Effector memory CD4-positive, alpha-beta T cell (primary cell): ENCODE data around the gene CRK.

ENCODE experiments used
- DNase-seq, 3 donors: peaks; one replicate each; pipeline ENCODE4 v3.0.0-alpha.2; 2020
- H3K27ac ChIP-seq: 2 replicates; pipeline ENCODE4 v1.7.0; 2013; ENCODE audit warnings: mild to moderate bottlenecking, low read length, moderate library complexity; ENCODE audit not compliant: insufficient read depth, poor library complexity, severe bottlenecking
- H3K27me3 ChIP-seq: replicated peaks from 2 replicates; pipeline ENCODE4 v1.7.0; 2013; ENCODE audit warnings: mild to moderate bottlenecking, low read length; ENCODE audit not compliant: insufficient read depth, control insufficient read depth, poor library complexity, severe bottlenecking
- H3K36me3 ChIP-seq: 2 replicates; pipeline ENCODE4 v1.7.0; 2013; ENCODE audit warnings: mild to moderate bottlenecking, low read length, moderate library complexity; ENCODE audit not compliant: control insufficient read depth, insufficient read depth
- H3K4me1 ChIP-seq: 2 replicates; pipeline ENCODE4 v1.7.0; 2013; ENCODE audit warnings: low read length, mild to moderate bottlenecking; ENCODE audit not compliant: control insufficient read depth, insufficient read depth, poor library complexity, severe bottlenecking
- H3K4me3 ChIP-seq: 2 replicates; pipeline ENCODE4 v1.7.0; 2013; ENCODE audit warnings: low read length, low read depth, mild to moderate bottlenecking; ENCODE audit not compliant: insufficient read depth, poor library complexity, severe bottlenecking
- H3K9me3 ChIP-seq: 2 replicates; pipeline ENCODE4 v1.7.0; 2013; ENCODE audit warnings: mild to moderate bottlenecking, low read length, moderate library complexity; ENCODE audit not compliant: control insufficient read depth

Gene CRK

DNA sequence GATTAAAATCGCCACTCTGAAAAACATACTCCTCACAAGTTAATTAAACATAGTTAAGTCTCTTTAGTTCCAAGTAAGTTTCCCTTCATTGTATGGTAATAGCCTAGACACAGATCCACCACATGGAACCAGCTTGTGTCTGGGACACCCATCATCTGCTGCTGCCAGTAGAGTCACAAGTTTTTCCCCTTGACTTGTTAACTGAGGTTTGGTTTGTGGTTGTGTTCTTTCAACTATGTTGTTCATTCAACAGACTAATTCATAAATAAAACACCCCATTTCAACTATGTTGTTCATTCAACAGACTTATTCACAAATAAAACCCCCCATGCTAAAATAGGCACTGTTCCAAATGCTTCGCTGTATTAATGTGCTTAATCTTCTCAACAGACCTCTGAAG is 80.4 kb downstream of the CRK start:
- H3K4me3 ChIP-seq: no peak overlapping the region
- H3K27ac ChIP-seq: peak overlapping the region; percentile 37
- peak in 1 of 3 donors; percentile 9 for DNase-seq
- H3K36me3 ChIP-seq: peaks cover 11% of the 10 kb centered on the region
- no peaks in the 10 kb centered on the region for H3K9me3 ChIP-seq
- no peaks in the 10 kb centered on the region for H3K27me3 ChIP-seq
- H3K4me1 ChIP-seq: peaks cover 63% of the 10 kb centered on the region

DNA sequence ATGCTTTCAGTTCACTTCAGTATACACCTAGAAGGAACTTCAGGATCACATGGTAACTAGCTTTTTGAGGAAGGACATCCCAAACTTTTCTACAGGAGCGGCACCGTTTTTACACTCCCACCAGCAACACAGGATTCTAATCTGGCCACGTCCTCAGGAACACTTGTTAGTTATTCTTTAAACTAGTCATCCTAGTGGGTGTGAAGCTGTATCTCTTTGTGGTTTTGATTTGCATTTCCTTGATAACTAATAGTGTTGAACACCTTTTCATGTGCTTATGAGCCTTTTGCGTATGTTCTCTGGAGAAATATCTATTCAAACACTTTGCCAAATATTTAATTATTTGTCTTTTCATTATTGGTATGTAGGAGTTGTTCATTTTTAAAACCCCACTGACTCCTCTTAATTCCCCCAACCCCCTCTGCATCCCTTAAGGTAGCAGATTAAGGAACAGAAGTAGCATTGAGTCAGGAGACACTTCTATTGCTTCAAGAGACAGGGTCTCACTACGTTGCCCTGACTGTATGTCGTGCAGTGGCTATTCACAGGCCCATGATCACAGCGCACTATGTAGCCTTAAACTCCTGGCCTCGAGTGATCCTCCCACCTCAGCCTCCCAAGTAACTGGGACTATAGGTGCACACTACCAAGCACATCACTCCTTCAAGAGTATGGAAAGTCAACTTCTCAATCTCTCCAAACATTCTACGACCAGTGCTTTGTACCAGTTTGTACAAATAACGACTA is 81.4 kb downstream of the CRK start:
- Histone ChIP-seq H3K27ac (peak overlapping the region; percentile 37), H3K9me3 (no peaks in the 10 kb centered on the region), H3K4me3 (no peak overlapping the region), H3K36me3 (peaks cover 11% of the 10 kb centered on the region), H3K4me1 (peaks cover 55% of the 10 kb centered on the region), H3K27me3 (no peaks in the 10 kb centered on the region)
- DNase-seq: no peak

DNA sequence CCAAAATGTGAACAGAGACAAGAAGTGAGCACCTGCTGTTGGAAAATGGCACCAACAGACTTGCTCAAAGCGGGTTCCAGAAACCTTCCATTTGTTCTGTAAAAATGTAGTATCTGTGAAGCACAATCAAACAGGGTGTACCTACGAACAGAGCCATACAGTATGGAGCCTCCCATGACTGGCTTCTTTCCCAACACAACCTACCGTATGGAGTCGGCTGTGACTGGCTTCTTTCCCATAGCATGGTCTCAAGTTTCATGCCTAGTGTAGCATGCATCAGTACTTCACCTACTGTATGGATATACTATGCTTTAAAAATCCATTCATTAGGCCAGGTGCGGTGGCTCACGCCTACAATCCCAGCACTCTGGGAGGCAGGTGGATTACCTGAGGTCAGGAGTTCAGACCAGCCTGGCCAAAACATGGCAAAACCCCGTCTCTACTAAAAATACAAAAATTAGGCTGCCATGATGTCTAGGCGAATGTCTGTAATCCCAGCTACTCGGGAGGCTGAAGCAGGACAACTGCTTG is 82.3 kb downstream of the CRK start:
- H3K36me3 ChIP-seq: peaks cover 11% of the 10 kb centered on the region
- DNase-seq: no peak
- H3K27me3 ChIP-seq: no peaks in the 10 kb centered on the region
- peaks cover 48% of the 10 kb centered on the region for H3K4me1 ChIP-seq
- peak overlapping the region; percentile 14 for H3K27ac ChIP-seq
- no peak overlapping the region for H3K4me3 ChIP-seq
- no peaks in the 10 kb centered on the region for H3K9me3 ChIP-seq

DNA sequence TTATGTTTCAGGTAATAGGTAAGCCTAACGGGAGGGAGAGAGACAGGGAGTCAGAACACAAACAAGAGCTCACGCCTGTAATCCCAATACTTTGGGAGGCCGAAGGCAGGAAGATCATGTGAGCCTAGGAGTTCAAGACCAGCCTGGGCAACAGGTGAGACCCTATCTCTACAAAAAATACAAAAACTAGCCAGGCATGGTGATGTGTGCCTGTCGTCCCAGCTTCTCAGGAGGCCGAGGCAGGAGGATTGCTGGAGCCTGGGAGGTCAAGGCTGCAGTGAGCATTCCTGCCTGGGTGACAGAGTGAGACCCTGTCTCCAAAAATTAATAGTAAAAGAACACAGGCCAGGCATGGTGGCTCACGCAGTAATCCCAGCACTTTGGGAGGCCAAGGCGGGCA is 83.4 kb downstream of the CRK start:
- H3K4me1 ChIP-seq: peaks cover 39% of the 10 kb centered on the region
- peaks cover 11% of the 10 kb centered on the region for H3K36me3 ChIP-seq
- no peak overlapping the region for H3K4me3 ChIP-seq
- no peak for DNase-seq
- no peaks in the 10 kb centered on the region for H3K27me3 ChIP-seq
- H3K9me3 ChIP-seq: no peaks in the 10 kb centered on the region
- no peak overlapping the region for H3K27ac ChIP-seq

DNA sequence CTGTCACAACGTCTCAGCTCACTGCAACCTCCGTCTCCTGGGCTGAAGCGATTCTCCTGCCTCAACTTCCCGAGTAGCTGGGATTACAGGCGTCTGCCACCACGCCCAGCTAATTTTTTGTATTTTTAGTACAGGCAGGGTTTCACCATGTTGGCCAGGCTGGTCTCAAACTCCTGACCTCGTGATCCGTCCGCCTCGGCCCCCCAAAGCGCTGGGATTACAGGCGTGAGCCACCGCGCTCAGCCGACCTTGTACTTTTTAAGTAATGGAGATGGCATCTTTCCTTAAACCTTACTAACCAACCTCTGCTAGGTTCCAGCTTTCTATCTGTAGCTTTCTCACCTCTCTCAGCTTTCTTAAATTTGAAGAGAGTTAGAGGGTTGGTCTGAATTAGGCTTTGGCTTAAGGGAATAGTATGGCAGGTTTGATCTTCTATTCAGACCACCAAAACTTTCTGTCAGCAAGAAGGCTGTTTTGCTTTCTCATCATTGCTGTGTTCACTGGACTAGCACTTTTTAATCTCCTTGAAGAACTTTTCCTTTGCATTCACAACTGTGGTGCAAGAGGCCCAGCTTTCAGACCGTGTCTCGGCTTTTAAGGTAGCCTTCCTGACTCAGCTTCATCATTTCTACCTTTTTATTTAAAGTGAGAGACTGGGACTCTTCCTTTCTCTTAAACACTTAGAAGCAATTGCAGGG is 84.0 kb downstream of the CRK start:
- no peak overlapping the region for H3K27ac ChIP-seq

More for the DNA sequence above, 84.0 kb downstream of the CRK start:
- Histone ChIP-seq H3K4me3 (no peak overlapping the region), H3K4me1 (peaks cover 33% of the 10 kb centered on the region), H3K36me3 (peaks cover 11% of the 10 kb centered on the region), H3K27me3 (no peaks in the 10 kb centered on the region), H3K9me3 (no peaks in the 10 kb centered on the region)
- DNase-seq: no peak
